B cell (primary cell): ENCODE measurements around the gene HMOX1. TPM values are rescaled to one million over a fixed set of nuclear protein-coding genes. Genes with fewer than 3 reads are reported as not detected.
"Not testable (repeated sequence)": the region's sequence is repeated elsewhere in the genome, so short reads cannot be mapped to it uniquely, and the experiment has no call there.

Source experiments
- ATAC-seq: fragments of 200-7000 bp; cut with Tn5 transposase; one replicate; pipeline ENCODE4 v1.10.0; 2021; ENCODE audit warnings: low read depth, mild to moderate bottlenecking, moderate number of reproducible peaks, moderate library complexity
- CTCF ChIA-PET: fragments of 350-600 bp; sonication (Branson Sonifier 250); formaldehyde crosslinking; loops from one replicate; lab custom pipeline; 2021; ENCODE audit warnings: antibody characterized with exemption, inconsistent platforms; lab: Charles Lee
- POLR2A ChIA-PET: fragments of 350-600 bp; sonication (Branson Sonifier 250); formaldehyde crosslinking; loops from one replicate; lab custom pipeline; 2021; ENCODE audit warnings: antibody characterized with exemption; lab: Charles Lee
- DNase-seq: peaks from one replicate; pipeline ENCODE4 v3.0.0; 2013
- H2AFZ ChIP-seq: 2 replicates; pipeline ENCODE4 v1.6.1; 2012; ENCODE audit warnings: mild to moderate bottlenecking, low read depth, low read length; ENCODE audit not compliant: insufficient read depth, poor library complexity, severe bottlenecking
- H3K27ac ChIP-seq, 2 donors: 1 replicate in 1 of 2; 2 replicates in 1 of 2; pipeline ENCODE4 v1.5.1; 2012 to 2013; ENCODE audit warnings: low read length in 2 of 2, mild to moderate bottlenecking in 2 of 2, moderate library complexity in 1 of 2
- H3K27me3 ChIP-seq, 4 experiments: fragments of 200-600 bp in 1 of 4; sonication (generic) in 1 of 4; replicated peaks in 1 of 4; 1 replicate in 2 of 4; 2 replicates in 2 of 4; pipeline versions ENCODE4 v1.6.1 to v1.7.0; 2013 to 2016; ENCODE audit warnings: low read length in 3 of 4, mild to moderate bottlenecking in 2 of 4, mixed read lengths in 1 of 4, moderate library complexity in 1 of 4; ENCODE audit not compliant: insufficient read depth in 4 of 4, control insufficient read depth in 3 of 4; ENCODE audit errors: control extremely low read depth in 1 of 4
- H3K36me3 ChIP-seq, 2 experiments: replicated peaks in 1 of 2; 1 replicate in 1 of 2; 2 replicates in 1 of 2; pipeline versions ENCODE4 v1.6.1 to v1.7.1; 2013; ENCODE audit warnings: low read length in 1 of 2; ENCODE audit not compliant: insufficient read depth in 2 of 2, control insufficient read depth in 1 of 2; ENCODE audit errors: control extremely low read depth in 1 of 2, extremely low read depth in 1 of 2
- H3K4me1 ChIP-seq, 2 donors: fragments of 200-600 bp in 1 of 2; sonication (generic) in 1 of 2; 1 replicate in 1 of 2; 2 replicates in 1 of 2; pipeline versions ENCODE4 v1.5.1 to v1.6.1; 2013 to 2017; ENCODE audit warnings: low read length in 2 of 2; ENCODE audit not compliant: control insufficient read depth in 2 of 2, insufficient read depth in 2 of 2
- H3K4me2 ChIP-seq: replicated peaks from 2 replicates; pipeline ENCODE3; 2012; ENCODE audit warnings: mild to moderate bottlenecking, low read depth, low read length; ENCODE audit not compliant: poor library complexity, severe bottlenecking
- H3K4me3 ChIP-seq, 5 experiments: fragments of 200-600 bp in 1 of 5; sonication (generic) in 1 of 5; 1 replicate in 3 of 5; 2 replicates in 2 of 5; pipeline versions ENCODE4 v1.5.1 to v1.7.0; 2011 to 2016; ENCODE audit warnings: low read length in 4 of 5, mild to moderate bottlenecking in 4 of 5, low read depth in 2 of 5, control low read depth in 1 of 5, moderate library complexity in 1 of 5; ENCODE audit not compliant: insufficient read depth in 1 of 5; ENCODE audit errors: control extremely low read depth in 1 of 5, extremely low read depth in 1 of 5
- H3K79me2 ChIP-seq: fragments of 200-600 bp; sonication (generic); one replicate; pipeline ENCODE4 v1.6.0; 2016; ENCODE audit warnings: low read length; ENCODE audit not compliant: control insufficient read depth, insufficient read depth
- H3K9ac ChIP-seq: fragments of 200-600 bp; sonication (generic); 2 replicates; pipeline ENCODE4 v1.6.1; 2017; ENCODE audit warnings: mild to moderate bottlenecking, low read length, moderate library complexity
- H3K9me3 ChIP-seq, 3 donors: one replicate each; pipeline versions ENCODE4 v1.6.1 to v1.7.1; 2013; ENCODE audit warnings: low read length in 2 of 3; ENCODE audit not compliant: control insufficient read depth in 2 of 3, insufficient read depth in 1 of 3; ENCODE audit errors: control extremely low read depth in 1 of 3
- H4K20me1 ChIP-seq: 2 replicates; pipeline ENCODE4 v1.6.0; 2012; ENCODE audit warnings: mild to moderate bottlenecking, low read length; ENCODE audit not compliant: insufficient read depth, control insufficient read depth, poor library complexity, severe bottlenecking
- H3K27ac Mint-ChIP-seq: one replicate; pipeline ENCODE4 v1.8.0; 2021; ENCODE audit warnings: mixed read lengths
- H3K27me3 Mint-ChIP-seq: one replicate; pipeline ENCODE4 v1.8.0; 2021; ENCODE audit warnings: mixed read lengths
- H3K4me1 Mint-ChIP-seq: one replicate; pipeline ENCODE4 v1.8.0; 2021; ENCODE audit warnings: mixed read lengths
- H3K4me3 Mint-ChIP-seq: one replicate; pipeline ENCODE4 v1.8.0; 2021; ENCODE audit warnings: mixed read lengths
- H3K9me3 Mint-ChIP-seq: one replicate; pipeline ENCODE4 v1.8.0; 2022; ENCODE audit warnings: mixed read lengths; ENCODE audit not compliant: insufficient read depth
- CTCF ChIP-seq: fragments of 200-600 bp; IDR thresholded peaks from one replicate; pipeline ENCODE4 v1.8.0; 2022; ENCODE audit warnings: antibody characterized with exemption, mild to moderate bottlenecking
- EZH2 ChIP-seq: IDR thresholded peaks from 2 replicates; pipeline ENCODE4 v1.6.1; 2012; ENCODE audit warnings: borderline replicate concordance, low read depth, mild to moderate bottlenecking, moderate library complexity, low read length; ENCODE audit not compliant: insufficient read depth, poor library complexity, severe bottlenecking
- WGBS: methylation state at CpG from one replicate; pipeline ENCODE4 v1.1.5; 2013; ENCODE audit warnings: missing lambda C conversion rate; ENCODE audit not compliant: insufficient coverage; 5-methylcytosine and 5-hydroxymethylcytosine counted together
- intact Hi-C: fragments of 100-400 bp; cut with micrococcal nuclease; formaldehyde crosslinking; loops from one replicate; pipeline ENCODE4 v1.10.0; 2022
- polyA plus RNA-seq: library from polyadenylated mRNA; depleted of rRNA; stranded (reverse); fragments of >200 nt; gene quantifications from 2 replicates; pipeline ENCODE4 v1.2.3, GENCODE V29; 2012
- total RNA-seq, 2 donors: library from RNA; stranded (reverse); fragments of 120-200 nt in 1 of 2; gene quantifications; 1 replicate in 1 of 2; 2 replicates in 1 of 2; pipeline versions ENCODE4 v1.2.3 to v1.2.4, GENCODE V29; 2013 to 2022

The HMOX1 gene
- total and polyA plus RNA-seq, 2 donors (not counting 1 experiment from before 2014, with no cell fraction given): 9.4 to 21.9 TPM

GRCh38 chr22:35363566-35364086 is 17.3 kb upstream of the HMOX1 start:
- Histone ChIP-seq H2AFZ (no peak overlapping the region), H3K27ac (no peak overlapping the region), H3K9ac (no peak overlapping the region), H3K79me2 (no peaks in the 10 kb centered on the region), H4K20me1 (no peaks in the 10 kb centered on the region), H3K27me3 (no peaks in the 10 kb centered on the region), H3K9me3 (peaks cover 0 to 8% (median 0%) of the 10 kb centered on the region in 3 donors), H3K4me2 (no peak overlapping the region), H3K4me3 (no peak overlapping the region), H3K36me3 (no peaks in the 10 kb centered on the region), H3K4me1 (peaks cover 27 to 43% of the 10 kb centered on the region in 2 donors)
- H3K27ac Mint-ChIP-seq: no peak overlapping the region
- CTCF ChIA-PET: interaction anchor here (1.4 to 2.0 kb wide), 3 partner anchors 10 to 47 kb away, joined by 5 to 14 read pairs (median 5); no protein-coding TSS in a partner anchor
- POLR2A ChIA-PET: interaction anchor here (1.0 to 2.2 kb wide), 3 partner anchors 8 to 47 kb away, joined by 4 to 6 read pairs (median 5); no protein-coding TSS in a partner anchor
- DNase-seq (no peak), ATAC-seq (no peak)
- no peaks in the 10 kb centered on the region for H3K27me3 Mint-ChIP-seq
- no peak for TF ChIP-seq CTCF
- no peak for TF ChIP-seq EZH2
- intact Hi-C loops: no loop called here
- no peaks in the 10 kb centered on the region for H3K9me3 Mint-ChIP-seq
- WGBS: 96% methylated on average over 8 of the region's 11 CpGs
- peaks cover 45% of the 10 kb centered on the region for H3K4me1 Mint-ChIP-seq
- peak overlapping the region; percentile 7 for H3K4me3 Mint-ChIP-seq

- H3K9me3 ChIP-seq, H2AFZ ChIP-seq, H3K27me3 Mint-ChIP-seq, H4K20me1 ChIP-seq, intact Hi-C loops, H3K4me3 Mint-ChIP-seq, H3K79me2 ChIP-seq, DNase-seq, H3K27ac ChIP-seq, H3K27me3 ChIP-seq, H3K9ac ChIP-seq, H3K36me3 ChIP-seq, H3K4me2 ChIP-seq, H3K27ac Mint-ChIP-seq, ATAC-seq, H3K4me3 ChIP-seq, H3K9me3 Mint-ChIP-seq: not testable (repeated sequence)
- peaks cover 47% of the 10 kb centered on the region for H3K4me1 Mint-ChIP-seq
- peaks cover 27 to 43% of the 10 kb centered on the region in 2 donors for H3K4me1 ChIP-seq
- WGBS: 84% methylated on average over 4 of the region's 7 CpGs
- CTCF ChIA-PET: interaction anchor here (0.7 to 2.0 kb wide), 3 partner anchors 13 to 46 kb away, joined by 3 to 5 read pairs (median 5); no protein-coding TSS in a partner anchor
- POLR2A ChIA-PET: interaction anchor here (0.8 kb wide), 1 partner anchor 10 kb away, joined by 8 read pairs; no protein-coding TSS in a partner anchor
Measured at GRCh38 chr22:35364230-35364629, 16.7 kb upstream of the HMOX1 start.
